ENCODE results near the gene ZNF385D. TPM values are rescaled to one million over a fixed set of nuclear protein-coding genes. Genes with fewer than 3 reads are reported as not detected.

The ZNF385D gene
- total RNA-seq, 6 experiments from 2014 or later, result 0.06 to 2.7 (median 0.59) TPM; not detected in 1

DNA sequence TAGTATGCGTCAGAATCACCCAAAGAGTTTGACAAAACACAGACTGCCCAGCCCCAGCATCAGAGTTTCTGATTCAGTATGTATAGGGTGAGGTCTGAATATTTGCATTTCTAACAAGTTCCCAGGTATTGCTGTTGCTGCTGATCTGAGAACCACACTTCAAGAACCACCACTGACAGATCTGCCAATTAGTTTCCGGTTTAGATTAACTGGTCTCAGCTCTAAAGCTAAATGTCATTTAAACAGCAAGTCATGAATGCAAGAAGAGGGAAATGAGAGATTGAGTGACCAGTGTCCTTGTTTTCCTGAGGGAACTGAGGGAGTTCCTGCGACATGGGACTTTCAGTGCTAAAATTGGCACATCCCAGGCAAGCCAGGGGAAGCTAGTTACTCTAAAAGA is 305.0 kb downstream of the ZNF385D start:
- TF ChIP-seq POLR2A (IDR thresholded peaks at IDR 0.05), result no peak
- TF ChIP-seq, protein P1, sequence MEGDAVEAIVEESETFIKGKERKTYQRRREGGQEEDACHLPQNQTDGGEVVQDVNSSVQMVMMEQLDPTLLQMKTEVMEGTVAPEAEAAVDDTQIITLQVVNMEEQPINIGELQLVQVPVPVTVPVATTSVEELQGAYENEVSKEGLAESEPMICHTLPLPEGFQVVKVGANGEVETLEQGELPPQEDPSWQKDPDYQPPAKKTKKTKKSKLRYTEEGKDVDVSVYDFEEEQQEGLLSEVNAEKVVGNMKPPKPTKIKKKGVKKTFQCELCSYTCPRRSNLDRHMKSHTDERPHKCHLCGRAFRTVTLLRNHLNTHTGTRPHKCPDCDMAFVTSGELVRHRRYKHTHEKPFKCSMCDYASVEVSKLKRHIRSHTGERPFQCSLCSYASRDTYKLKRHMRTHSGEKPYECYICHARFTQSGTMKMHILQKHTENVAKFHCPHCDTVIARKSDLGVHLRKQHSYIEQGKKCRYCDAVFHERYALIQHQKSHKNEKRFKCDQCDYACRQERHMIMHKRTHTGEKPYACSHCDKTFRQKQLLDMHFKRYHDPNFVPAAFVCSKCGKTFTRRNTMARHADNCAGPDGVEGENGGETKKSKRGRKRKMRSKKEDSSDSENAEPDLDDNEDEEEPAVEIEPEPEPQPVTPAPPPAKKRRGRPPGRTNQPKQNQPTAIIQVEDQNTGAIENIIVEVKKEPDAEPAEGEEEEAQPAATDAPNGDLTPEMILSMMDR (IDR thresholded peaks at IDR 0.05), result no peak
- WGBS (ENCODE audit: insufficient coverage, low coverage, low lambda C conversion rate, missing lambda C conversion rate), result 41% methylated on average over 3 of the region's 3 CpGs
- H3K36me3 ChIP-seq, result no peaks in the 10 kb centered on the region
- no peaks in the 10 kb centered on the region for H3K9me3 ChIP-seq
- ATAC-seq (no peak), DNase-seq (no peak)
- no peak overlapping the region for H3K4me3 ChIP-seq
- no peak overlapping the region for H3K27ac ChIP-seq
- no peaks in the 10 kb centered on the region for H3K4me1 ChIP-seq
- H3K27me3 ChIP-seq, result no peaks in the 10 kb centered on the region
- intact Hi-C loops (cut with DNase I), result no loop called here

DNA sequence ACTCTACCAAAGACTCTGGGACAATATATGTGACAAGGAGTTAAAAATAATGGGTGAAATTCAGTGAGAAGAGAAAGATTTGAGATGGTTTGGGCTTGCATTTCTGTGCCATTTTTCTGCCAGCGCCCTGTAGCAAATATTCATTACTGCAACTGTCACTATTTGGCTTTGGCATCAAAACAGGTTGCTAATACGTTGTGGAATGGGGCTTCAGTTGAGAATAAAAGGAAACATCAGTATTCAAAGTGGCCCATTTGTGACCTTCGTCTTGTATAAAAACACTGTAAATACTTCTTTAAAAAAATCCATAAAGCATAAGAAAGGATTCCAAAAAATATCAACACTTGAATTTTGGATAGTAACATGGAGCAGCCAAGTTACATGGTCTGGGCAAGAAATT is 309.2 kb downstream of the ZNF385D start:
- ATAC-seq (no peak), DNase-seq (no peak)
- no peaks in the 10 kb centered on the region for H3K36me3 ChIP-seq
- WGBS (ENCODE audit: insufficient coverage, low coverage, low lambda C conversion rate, missing lambda C conversion rate), result 40% methylated on average over 3 of the region's 3 CpGs
- H3K27ac ChIP-seq, result no peak overlapping the region
- H3K4me1 ChIP-seq, result no peaks in the 10 kb centered on the region
- H3K9me3 ChIP-seq, result no peaks in the 10 kb centered on the region
- TF ChIP-seq, protein P1 (IDR thresholded peaks at IDR 0.05), result no peak
- TF ChIP-seq POLR2A (IDR thresholded peaks at IDR 0.05), result no peak
- H3K27me3 ChIP-seq, result no peaks in the 10 kb centered on the region
- no peak overlapping the region for H3K4me3 ChIP-seq
- intact Hi-C loops (cut with DNase I), result no loop called here

DNA sequence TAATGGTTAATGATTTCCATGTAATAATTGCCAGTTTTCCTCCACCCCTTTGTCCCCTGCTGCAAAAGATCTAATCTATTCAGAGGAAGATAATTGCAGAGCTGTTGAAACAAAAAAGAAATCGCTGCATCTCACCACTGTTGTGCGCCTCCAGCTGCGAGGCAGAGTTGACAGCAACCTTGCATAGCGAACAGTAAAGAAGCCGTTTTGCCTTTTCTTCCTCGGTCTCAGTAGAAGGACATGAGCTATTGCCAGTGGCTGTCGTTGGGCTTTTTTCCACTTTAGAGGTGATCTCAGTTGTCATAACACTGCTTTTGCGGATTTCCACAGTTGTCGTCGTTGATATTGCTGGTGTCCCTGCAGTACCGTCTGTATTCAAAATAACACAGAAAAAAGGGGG is 314.2 kb downstream of the ZNF385D start:
- no peak for DNase-seq
- no peaks in the 10 kb centered on the region for H3K4me1 ChIP-seq
- no peaks in the 10 kb centered on the region for H3K27me3 ChIP-seq
- no peak overlapping the region for H3K27ac ChIP-seq
- no peaks in the 10 kb centered on the region for H3K36me3 ChIP-seq
- intact Hi-C loops (cut with DNase I), result no loop called here
- no peak overlapping the region for H3K4me3 ChIP-seq
- H3K9me3 ChIP-seq, result no peaks in the 10 kb centered on the region
- no peak for ATAC-seq
- 64% methylated on average over 11 of the region's 11 CpGs for WGBS (ENCODE audit: insufficient coverage, low coverage, low lambda C conversion rate, missing lambda C conversion rate)
- TF ChIP-seq, protein P1 (IDR thresholded peaks at IDR 0.05), result no peak
- no peak for TF ChIP-seq POLR2A (IDR thresholded peaks at IDR 0.05)

DNA sequence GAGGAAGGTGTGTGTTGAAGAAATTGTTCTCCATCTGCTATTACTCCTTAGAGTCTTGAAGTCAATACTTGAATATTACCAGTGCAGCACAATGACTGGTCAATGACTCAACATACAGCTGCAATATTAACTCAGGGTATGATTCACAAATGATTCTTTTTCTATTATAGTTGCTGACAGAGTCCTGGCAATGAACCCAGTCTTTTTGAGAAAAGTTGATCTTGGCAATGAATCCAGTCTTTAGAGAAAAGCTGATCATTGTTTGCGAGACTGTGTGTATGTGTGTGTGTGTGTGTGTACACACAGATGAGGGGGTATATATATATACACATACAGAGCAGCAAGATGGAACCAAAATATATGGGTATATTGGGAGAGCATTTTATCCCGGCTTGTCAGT is 315.1 kb downstream of the ZNF385D start:
- 73% methylated on average over 2 of the region's 2 CpGs for WGBS (ENCODE audit: insufficient coverage, low coverage, low lambda C conversion rate, missing lambda C conversion rate)
- no peak for ATAC-seq
- Histone ChIP-seq H3K27ac (no peak overlapping the region), H3K9me3 (no peaks in the 10 kb centered on the region), H3K36me3 (no peaks in the 10 kb centered on the region), H3K27me3 (no peaks in the 10 kb centered on the region), H3K4me3 (no peak overlapping the region), H3K4me1 (no peaks in the 10 kb centered on the region)
- TF ChIP-seq, protein P1 (IDR thresholded peaks at IDR 0.05), result no peak
- no peak for TF ChIP-seq POLR2A (IDR thresholded peaks at IDR 0.05)
- intact Hi-C loops (cut with DNase I), result no loop called here
- DNase-seq, result no peak

DNA sequence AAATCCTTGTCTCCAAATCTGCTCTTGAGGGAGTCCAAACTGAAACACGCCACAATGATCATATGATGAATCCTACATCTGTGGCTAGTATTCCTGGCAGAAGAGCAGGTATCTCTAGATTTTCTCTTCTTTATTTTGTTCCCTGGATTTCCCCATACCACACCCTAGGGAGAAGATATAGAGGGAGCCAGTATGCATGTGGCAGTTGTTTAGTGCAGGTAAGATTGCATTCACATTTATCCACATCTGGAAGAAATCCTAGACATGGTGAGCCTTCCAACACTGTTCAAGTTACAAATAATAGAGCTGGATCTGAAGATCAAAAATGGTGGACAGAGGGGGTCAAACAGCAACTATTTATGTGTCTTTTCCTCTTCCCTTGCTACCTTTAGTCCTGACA is 316.7 kb downstream of the ZNF385D start:
- intact Hi-C loops (cut with DNase I), result no loop called here
- Histone ChIP-seq H3K9me3 (no peaks in the 10 kb centered on the region), H3K27ac (no peak overlapping the region), H3K36me3 (no peaks in the 10 kb centered on the region), H3K27me3 (no peaks in the 10 kb centered on the region), H3K4me3 (no peak overlapping the region), H3K4me1 (no peaks in the 10 kb centered on the region)
- 90% methylated on average over 1 of the region's 1 CpG for WGBS (ENCODE audit: insufficient coverage, low coverage, low lambda C conversion rate, missing lambda C conversion rate)
- DNase-seq, result no peak
- TF ChIP-seq, protein P1 (IDR thresholded peaks at IDR 0.05), result no peak
- TF ChIP-seq POLR2A (IDR thresholded peaks at IDR 0.05), result no peak
- ATAC-seq, result no peak

Measured in right lobe of liver (tissue), 6 donors.